ENCODE measurements around the gene GABBR2.

The GABBR2 gene

DNA sequence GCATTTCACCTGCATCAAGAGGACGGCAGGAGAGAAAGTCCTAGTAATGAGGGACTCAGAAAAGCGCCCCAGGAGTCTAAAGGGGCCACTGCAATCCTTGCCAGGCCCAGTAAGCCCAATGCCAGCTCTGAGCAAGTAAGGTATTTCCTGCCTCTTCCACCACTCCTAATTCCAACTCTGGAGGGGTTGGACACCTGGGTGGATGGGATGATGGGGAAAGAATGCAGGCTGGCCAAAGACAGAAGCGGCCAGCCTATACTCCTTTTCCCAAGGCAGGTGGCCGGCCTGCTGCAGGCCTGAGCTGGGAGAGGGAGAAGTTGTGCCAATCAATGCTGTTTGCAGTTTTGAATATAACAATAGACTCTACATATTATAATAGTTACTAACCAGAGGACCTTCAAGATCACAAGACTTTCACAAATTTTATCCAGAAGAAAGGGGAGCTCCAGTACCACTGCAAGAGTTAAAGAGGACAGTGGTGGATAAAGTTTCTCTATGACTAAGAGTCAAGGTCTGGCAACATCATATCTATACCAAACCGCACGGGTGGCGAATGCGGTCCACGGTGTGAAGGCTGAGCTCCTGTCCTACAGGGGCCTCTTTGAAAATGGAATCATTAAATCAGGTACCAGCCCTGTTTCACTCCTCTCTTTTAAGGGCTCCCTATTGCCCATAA lies 338.3 kb downstream of the GABBR2 start:
- DNase-seq (ENCODE audit: low spot score): no peak
- ChIA-PET POLR2A (ENCODE audit: low non-redundant PET) (no interaction called here), CTCF (no interaction called here)
- TF ChIP-seq, protein P1, sequence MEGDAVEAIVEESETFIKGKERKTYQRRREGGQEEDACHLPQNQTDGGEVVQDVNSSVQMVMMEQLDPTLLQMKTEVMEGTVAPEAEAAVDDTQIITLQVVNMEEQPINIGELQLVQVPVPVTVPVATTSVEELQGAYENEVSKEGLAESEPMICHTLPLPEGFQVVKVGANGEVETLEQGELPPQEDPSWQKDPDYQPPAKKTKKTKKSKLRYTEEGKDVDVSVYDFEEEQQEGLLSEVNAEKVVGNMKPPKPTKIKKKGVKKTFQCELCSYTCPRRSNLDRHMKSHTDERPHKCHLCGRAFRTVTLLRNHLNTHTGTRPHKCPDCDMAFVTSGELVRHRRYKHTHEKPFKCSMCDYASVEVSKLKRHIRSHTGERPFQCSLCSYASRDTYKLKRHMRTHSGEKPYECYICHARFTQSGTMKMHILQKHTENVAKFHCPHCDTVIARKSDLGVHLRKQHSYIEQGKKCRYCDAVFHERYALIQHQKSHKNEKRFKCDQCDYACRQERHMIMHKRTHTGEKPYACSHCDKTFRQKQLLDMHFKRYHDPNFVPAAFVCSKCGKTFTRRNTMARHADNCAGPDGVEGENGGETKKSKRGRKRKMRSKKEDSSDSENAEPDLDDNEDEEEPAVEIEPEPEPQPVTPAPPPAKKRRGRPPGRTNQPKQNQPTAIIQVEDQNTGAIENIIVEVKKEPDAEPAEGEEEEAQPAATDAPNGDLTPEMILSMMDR (conservative IDR thresholded peaks at IDR 0.05; ENCODE audit: low read depth): no peak
- H3K27ac ChIP-seq: no peak overlapping the region

DNA sequence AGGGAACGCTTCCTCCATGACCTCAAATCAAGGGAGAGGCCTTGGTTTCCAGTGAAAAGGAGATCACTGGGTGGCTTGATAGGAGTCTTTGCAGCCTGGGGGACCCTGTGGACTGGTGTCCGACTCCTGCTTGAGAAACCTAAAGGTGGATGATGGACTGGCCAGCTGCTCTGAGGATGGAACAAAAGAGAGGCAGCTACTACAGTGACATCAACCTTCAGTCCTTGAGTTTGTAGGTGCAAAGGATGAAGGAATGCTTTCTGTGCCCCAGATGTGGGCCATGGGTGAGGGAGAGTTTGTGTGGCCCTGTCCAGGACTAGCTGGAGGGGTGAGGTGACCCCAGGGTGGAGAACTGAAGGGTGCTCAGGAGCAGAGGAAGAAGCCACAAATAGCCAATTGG lies 338.8 kb downstream of the GABBR2 start:
- ChIA-PET POLR2A (ENCODE audit: low non-redundant PET) (no interaction called here), CTCF (interaction anchor here (0.7 kb wide), 1 partner anchor 104 kb away, joined by 3 read pairs; no protein-coding TSS in a partner anchor)
- TF ChIP-seq, protein P1 (conservative IDR thresholded peaks at IDR 0.05; ENCODE audit: low read depth): no peak
- no peak for DNase-seq (ENCODE audit: low spot score)
- H3K27ac ChIP-seq: no peak overlapping the region

DNA sequence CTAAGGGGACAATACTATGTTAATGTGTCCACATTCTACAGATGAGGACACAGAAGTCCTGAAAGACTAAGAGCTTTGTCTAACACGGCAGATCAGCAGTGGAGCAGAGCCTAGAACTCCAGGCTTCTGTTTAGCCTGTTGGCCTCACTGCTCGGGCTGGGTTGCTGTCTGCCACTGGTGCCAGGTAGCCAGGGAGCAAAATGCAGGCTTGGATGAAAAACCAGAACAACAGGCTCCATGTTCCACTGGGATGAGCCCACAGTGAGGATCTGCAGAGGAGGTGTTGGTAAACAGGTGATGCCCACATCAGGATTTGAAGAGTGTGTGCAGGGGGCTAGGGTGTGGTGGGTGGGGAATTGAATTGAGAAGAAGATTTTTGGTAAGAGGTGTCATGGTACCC lies 339.3 kb downstream of the GABBR2 start:
- H3K27ac ChIP-seq: no peak overlapping the region
- TF ChIP-seq, protein P1 (conservative IDR thresholded peaks at IDR 0.05; ENCODE audit: low read depth): no peak
- POLR2A ChIA-PET (ENCODE audit: low non-redundant PET): no interaction called here
- DNase-seq (ENCODE audit: low spot score): no peak
- CTCF ChIA-PET: interaction anchor here (0.7 kb wide), 1 partner anchor 105 kb away, joined by 3 read pairs; no protein-coding TSS in a partner anchor

DNA sequence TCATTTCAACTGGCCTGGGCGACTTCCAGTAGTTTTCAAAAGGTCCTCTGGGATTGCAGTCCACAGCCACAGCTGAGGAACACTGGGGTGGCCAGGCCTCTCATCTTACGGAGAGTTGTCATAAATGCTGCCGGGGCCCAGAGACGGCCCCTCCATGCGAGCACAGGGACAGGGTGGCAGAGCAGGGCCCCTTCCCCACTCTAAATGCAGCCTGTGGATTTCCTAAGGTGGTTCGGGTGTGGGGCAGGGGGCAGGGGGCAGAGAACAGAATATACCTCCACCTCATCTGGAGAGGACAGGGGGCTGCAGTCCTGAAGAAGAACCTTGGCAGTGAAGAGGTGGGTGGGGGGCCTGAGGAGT lies 339.7 kb downstream of the GABBR2 start:
- H3K27ac ChIP-seq: no peak overlapping the region
- TF ChIP-seq, protein P1 (conservative IDR thresholded peaks at IDR 0.05; ENCODE audit: low read depth): no peak
- ChIA-PET CTCF (no interaction called here), POLR2A (ENCODE audit: low non-redundant PET) (no interaction called here)
- no peak for DNase-seq (ENCODE audit: low spot score)

DNA sequence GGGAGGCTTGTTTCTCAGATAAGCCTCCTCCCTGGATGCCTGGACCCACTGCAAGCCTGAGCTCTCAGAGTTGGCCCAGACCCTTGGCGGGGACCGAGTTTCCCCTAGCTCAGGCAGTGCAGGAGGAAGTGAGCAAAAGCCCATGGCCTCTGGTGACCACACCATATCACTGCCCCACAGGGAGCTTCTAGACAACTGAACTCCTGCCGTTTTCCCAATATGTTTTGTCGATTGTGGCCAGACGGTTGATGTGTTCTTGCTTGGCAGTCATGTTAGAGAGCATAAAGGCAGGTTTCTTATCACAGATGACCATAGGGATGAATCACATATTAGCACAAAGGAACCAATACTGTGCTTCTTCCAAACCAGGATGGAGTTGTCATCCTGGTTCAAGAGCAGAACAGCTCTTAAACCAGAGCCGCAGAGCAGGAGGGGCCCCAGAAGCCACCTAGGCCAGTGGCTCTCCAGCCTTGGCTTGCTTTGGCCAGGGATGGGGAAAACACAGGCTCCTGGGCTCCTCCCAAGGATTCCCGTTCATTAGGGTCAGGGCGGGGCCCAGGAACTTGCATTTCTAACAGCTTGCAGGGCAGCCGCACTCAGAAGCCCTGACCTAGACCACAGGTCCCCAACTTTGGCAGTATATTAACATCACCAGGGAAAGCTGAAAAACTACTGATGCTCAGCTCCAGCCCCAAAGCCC lies 340.2 kb downstream of the GABBR2 start:
- POLR2A ChIA-PET (ENCODE audit: low non-redundant PET): no interaction called here
- TF ChIP-seq, protein P1 (conservative IDR thresholded peaks at IDR 0.05; ENCODE audit: low read depth): no peak
- CTCF ChIA-PET: no interaction called here
- no peak overlapping the region for H3K27ac ChIP-seq
- no peak for DNase-seq (ENCODE audit: low spot score)

DNA sequence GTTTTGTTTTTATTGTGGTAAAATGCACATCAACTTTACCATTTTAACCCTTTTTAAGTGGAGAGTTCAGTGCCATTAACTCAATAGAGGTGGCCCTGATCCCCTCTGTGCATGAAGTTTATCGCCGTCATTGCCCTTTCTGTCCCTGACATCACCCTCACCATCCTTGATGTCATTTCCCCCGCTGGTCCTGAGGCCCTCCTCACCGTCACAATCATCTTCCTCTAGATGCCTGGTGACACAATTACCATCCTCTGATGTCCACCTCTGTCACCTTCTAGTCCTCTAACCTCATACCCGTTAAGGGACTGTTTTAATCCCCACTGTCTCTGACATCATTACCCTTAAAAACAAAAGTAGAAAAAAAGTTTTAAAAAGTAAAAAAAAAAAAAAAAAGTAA lies 340.8 kb downstream of the GABBR2 start:
- CTCF ChIA-PET: no interaction called here
- H3K27ac ChIP-seq: no peak overlapping the region
- TF ChIP-seq, protein P1 (conservative IDR thresholded peaks at IDR 0.05; ENCODE audit: low read depth): no peak
- no peak for DNase-seq (ENCODE audit: low spot score)
- POLR2A ChIA-PET (ENCODE audit: low non-redundant PET): no interaction called here

Measured in RWPE1 (cell line).